Globus pallidus (tissue), 1 donor: ENCODE results near the gene HOXB4.

ENCODE experiments used
- DNase-seq: peaks from one replicate; pipeline ENCODE4 v3.0.0-alpha.2; 2015; ENCODE audit warnings: low spot score

The HOXB4 gene

GRCh38 chr17:48577946-48578615 lies at the start of gene HOXB4:
Gene HOXB4 (minus strand): TSS chr17:48578350. CDS start chr17:48578319, 31 bp downstream.
- peak; percentile 22 for DNase-seq

- no peak for DNase-seq
These were observed 49.0 kb upstream of the HOXB4 start for GRCh38 chr17:48627118-48627597.

GRCh38 chr17:48626245-48627117 lies 48.3 kb upstream of the HOXB4 start, which contains the start of gene HOXB9:
Gene HOXB9 (minus strand): TSS chr17:48626358. CDS start chr17:48626269, 89 bp downstream.
- no peak for DNase-seq

- DNase-seq, result no peak
These were observed 47.5 kb upstream of the HOXB4 start for GRCh38 chr17:48625495-48626244.

- no peak for DNase-seq
These were observed 46.7 kb upstream of the HOXB4 start for GRCh38 chr17:48624544-48625494.

- DNase-seq, result no peak
These were observed 46.0 kb upstream of the HOXB4 start for GRCh38 chr17:48624118-48624517.

GRCh38 chr17:48623583-48623982 lies 45.4 kb upstream of the HOXB4 start:
- no peak for DNase-seq

- DNase-seq, result no peak
These were observed 44.7 kb upstream of the HOXB4 start for GRCh38 chr17:48622857-48623256.

GRCh38 chr17:48621410-48622392 lies 43.6 kb upstream of the HOXB4 start:
- no peak for DNase-seq

GRCh38 chr17:48620461-48621139 lies 42.5 kb upstream of the HOXB4 start:
- no peak for DNase-seq

GRCh38 chr17:48619826-48620449 lies 41.8 kb upstream of the HOXB4 start:
- DNase-seq, result no peak

GRCh38 chr17:48618256-48618896 lies 40.2 kb upstream of the HOXB4 start:
- DNase-seq, result peak; percentile 63

GRCh38 chr17:48617471-48618255 lies 39.5 kb upstream of the HOXB4 start:
- no peak for DNase-seq

GRCh38 chr17:48616717-48617470 lies 38.7 kb upstream of the HOXB4 start:
- no peak for DNase-seq

GRCh38 chr17:48615963-48616716 lies 38.0 kb upstream of the HOXB4 start:
- no peak for DNase-seq
